ENCODE results near the gene GDNF. TPM values are rescaled to one million over a fixed set of nuclear protein-coding genes. Genes with fewer than 3 reads are reported as not detected.

Gene GDNF
- total RNA-seq, 2 donors from 2014 or later, result 0.82 to 1.6 TPM

DNA sequence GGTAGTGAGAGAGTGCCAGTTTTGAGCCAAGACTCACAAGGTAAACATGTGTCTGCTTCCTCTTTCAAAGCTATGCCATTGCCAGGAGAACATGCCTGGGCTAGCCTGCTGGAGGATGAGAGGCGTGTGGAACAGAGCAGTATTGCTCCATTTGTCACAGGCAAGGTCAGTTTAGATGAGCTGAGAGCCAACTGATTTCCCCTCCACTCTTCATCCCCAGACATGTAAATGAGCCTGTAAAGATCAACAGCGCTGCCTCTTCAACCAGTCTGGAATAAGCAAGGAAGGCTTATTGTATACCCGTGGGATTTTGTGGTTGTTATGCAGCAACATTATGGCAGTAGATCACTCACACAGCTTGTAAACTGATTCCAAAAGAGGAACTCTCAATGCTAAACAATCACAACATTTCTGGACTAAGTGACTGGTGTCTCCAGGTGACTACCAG, 8.2 kb upstream of the GDNF start:
- no peak for DNase-seq
- intact Hi-C loops (cut with DNase I), result no loop called here

DNA sequence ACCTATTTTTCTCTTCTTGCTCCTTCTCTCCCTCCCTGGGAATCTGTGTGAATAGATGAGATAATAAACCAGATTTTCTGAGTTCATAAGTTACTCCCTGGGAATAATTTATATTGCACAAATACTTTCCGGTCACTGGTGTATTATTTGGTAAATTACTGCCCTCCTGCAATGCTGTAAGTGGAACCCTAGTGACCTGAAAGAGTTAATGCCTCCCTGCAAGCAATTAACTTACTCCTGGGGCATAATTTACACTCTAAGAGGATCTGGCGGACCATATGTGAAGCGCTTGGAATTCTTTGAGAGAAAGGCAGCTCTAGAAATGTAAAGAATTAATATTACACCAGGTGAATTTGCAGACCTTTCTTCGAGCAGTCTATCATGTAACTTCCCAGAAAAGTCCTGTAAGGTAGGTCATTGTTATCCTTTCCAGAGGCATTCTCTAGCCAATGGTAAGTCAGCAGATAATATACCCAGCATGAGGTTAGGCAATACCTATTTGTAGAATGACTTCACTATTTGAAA, 7.0 kb upstream of the GDNF start:
- no peak overlapping the region for H3K4me3 ChIP-seq
- H3K4me1 ChIP-seq, result no peaks in the 10 kb centered on the region
- intact Hi-C loops (cut with DNase I), result no loop called here
- DNase-seq, result no peak
- H3K27ac ChIP-seq, result no peak overlapping the region
- TF ChIP-seq, protein P1, sequence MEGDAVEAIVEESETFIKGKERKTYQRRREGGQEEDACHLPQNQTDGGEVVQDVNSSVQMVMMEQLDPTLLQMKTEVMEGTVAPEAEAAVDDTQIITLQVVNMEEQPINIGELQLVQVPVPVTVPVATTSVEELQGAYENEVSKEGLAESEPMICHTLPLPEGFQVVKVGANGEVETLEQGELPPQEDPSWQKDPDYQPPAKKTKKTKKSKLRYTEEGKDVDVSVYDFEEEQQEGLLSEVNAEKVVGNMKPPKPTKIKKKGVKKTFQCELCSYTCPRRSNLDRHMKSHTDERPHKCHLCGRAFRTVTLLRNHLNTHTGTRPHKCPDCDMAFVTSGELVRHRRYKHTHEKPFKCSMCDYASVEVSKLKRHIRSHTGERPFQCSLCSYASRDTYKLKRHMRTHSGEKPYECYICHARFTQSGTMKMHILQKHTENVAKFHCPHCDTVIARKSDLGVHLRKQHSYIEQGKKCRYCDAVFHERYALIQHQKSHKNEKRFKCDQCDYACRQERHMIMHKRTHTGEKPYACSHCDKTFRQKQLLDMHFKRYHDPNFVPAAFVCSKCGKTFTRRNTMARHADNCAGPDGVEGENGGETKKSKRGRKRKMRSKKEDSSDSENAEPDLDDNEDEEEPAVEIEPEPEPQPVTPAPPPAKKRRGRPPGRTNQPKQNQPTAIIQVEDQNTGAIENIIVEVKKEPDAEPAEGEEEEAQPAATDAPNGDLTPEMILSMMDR (IDR thresholded peaks at IDR 0.05), result no peak
- H3K27me3 ChIP-seq, result no peaks in the 10 kb centered on the region
- H3K9me3 ChIP-seq, result no peaks in the 10 kb centered on the region
- H3K9ac ChIP-seq (ENCODE audit: low read depth in 2 of 2, low read length in 2 of 2), result no peak overlapping the region
- no peaks in the 10 kb centered on the region for H3K36me3 ChIP-seq

More for the DNA sequence above, 8.2 kb upstream of the GDNF start:
- no peaks in the 10 kb centered on the region for H3K36me3 ChIP-seq
- H3K27me3 ChIP-seq, result no peaks in the 10 kb centered on the region
- no peak overlapping the region for H3K9ac ChIP-seq (ENCODE audit: low read depth in 2 of 2, low read length in 2 of 2)
- H3K9me3 ChIP-seq, result no peaks in the 10 kb centered on the region
- H3K4me3 ChIP-seq, result no peak overlapping the region
- H3K27ac ChIP-seq, result no peak overlapping the region
- H3K4me1 ChIP-seq, result no peaks in the 10 kb centered on the region
- TF ChIP-seq, protein P1 (IDR thresholded peaks at IDR 0.05), result no peak

DNA sequence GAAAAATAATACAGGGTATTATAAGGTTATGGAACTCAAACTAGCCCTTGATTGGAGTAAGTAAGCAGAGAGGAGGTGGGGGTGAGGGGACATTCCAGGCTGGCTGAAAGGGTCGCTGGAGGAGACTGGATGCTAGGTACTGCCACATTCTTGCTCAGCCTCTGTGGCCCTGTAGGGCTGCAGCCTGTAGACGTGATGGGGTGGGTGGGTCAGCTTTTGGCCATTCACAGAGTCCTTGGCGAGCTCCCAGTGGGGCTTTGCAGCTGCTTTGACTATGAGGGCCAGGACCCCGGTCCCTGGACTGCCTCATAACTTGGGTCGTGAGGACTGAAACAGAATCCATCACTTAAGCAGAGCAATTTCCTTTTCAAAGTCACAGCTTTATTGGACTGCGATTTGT, 4.2 kb upstream of the GDNF start:
- Histone ChIP-seq H3K27me3 (peaks cover 21% of the 10 kb centered on the region), H3K9ac (ENCODE audit: low read depth in 2 of 2, low read length in 2 of 2) (no peak overlapping the region), H3K36me3 (no peaks in the 10 kb centered on the region), H3K27ac (no peak overlapping the region), H3K4me3 (no peak overlapping the region), H3K4me1 (no peaks in the 10 kb centered on the region), H3K9me3 (no peaks in the 10 kb centered on the region)
- intact Hi-C loops (cut with DNase I), result no loop called here
- TF ChIP-seq, protein P1 (IDR thresholded peaks at IDR 0.05), result no peak
- DNase-seq, result no peak

DNA sequence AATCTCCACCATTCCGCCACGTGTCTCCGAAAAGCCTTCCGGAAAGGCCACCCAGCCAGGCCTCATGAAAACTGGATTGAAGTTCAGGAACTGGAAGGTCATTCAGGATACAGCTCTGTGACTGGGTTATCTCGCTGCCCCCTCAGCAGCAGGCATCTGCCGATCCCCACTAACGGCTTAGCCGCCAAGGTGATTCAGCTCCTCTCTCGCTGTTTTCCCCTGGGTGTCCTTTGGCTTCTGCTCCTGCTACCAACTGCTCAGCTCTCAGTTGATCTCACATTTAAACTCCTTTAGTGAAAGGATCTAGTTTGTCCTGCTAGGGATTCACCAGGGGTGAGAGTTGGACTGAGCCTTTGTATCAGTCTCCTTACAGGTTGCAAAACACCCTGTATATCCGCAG, 2.2 kb upstream of the GDNF start:
- intact Hi-C loops (cut with DNase I), result no loop called here
- no peak overlapping the region for H3K9ac ChIP-seq (ENCODE audit: low read depth in 2 of 2, low read length in 2 of 2)
- H3K27me3 ChIP-seq, result peaks cover 37% of the 10 kb centered on the region

DNA sequence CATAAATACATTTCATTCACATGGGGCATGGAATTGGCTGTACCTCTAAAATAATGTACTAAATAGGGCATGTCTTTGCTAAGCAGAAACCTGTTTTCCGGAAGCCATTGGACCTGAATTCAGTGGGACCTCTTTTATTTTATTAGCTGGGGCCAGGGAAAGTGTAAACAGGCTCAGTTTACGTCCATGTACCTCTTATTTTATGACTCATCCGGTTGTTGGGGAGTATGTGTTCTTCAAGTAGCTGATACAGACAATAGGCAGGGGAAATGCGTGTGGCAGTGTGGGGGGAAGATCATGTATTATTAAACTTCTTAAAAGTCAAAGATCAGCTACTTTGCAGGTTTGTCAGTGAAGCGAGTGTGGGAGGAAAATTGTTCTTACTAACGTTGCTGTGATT, 1.4 kb upstream of the GDNF start:
- DNase-seq, result no peak
- no peaks in the 10 kb centered on the region for H3K4me1 ChIP-seq
- peak overlapping the region; percentile 67 for H3K27ac ChIP-seq
- TF ChIP-seq, protein P1 (IDR thresholded peaks at IDR 0.05), result no peak
- H3K4me3 ChIP-seq, result no peak overlapping the region
- H3K36me3 ChIP-seq, result no peaks in the 10 kb centered on the region
- H3K27me3 ChIP-seq, result peaks cover 45% of the 10 kb centered on the region
- no peak overlapping the region for H3K9ac ChIP-seq (ENCODE audit: low read depth in 2 of 2, low read length in 2 of 2)
- intact Hi-C loops (cut with DNase I), result no loop called here
- no peaks in the 10 kb centered on the region for H3K9me3 ChIP-seq

More for the DNA sequence above, 2.2 kb upstream of the GDNF start:
- Histone ChIP-seq H3K4me1 (no peaks in the 10 kb centered on the region), H3K4me3 (no peak overlapping the region), H3K36me3 (no peaks in the 10 kb centered on the region), H3K27ac (no peak overlapping the region), H3K9me3 (no peaks in the 10 kb centered on the region)
- no peak for DNase-seq
- TF ChIP-seq, protein P1 (IDR thresholded peaks at IDR 0.05), result no peak

Measured in colonic mucosa (tissue), 4 donors.